Aorta (tissue), 5 donors: ENCODE data around the gene KRTAP6-2. TPM values are rescaled to one million over a fixed set of nuclear protein-coding genes. Genes with fewer than 3 reads are reported as not detected.

Experiments
- ATAC-seq: fragments of 200-7000 bp; cut with Tn5 transposase; one replicate; pipeline ENCODE4 v1.9.1; 2022; ENCODE audit warnings: moderate library complexity; ENCODE audit not compliant: low FRiP score
- DNase-seq, 2 donors: peaks; one replicate each; pipeline ENCODE4 v3.0.0-alpha.2; 2020
- H3K27ac ChIP-seq, 2 donors: one replicate each; pipeline ENCODE4 v1.5.1; 2013; ENCODE audit warnings: low read length in 2 of 2, mild to moderate bottlenecking in 2 of 2, moderate library complexity in 2 of 2, control low read depth in 1 of 2, inconsistent platforms in 1 of 2, low read depth in 1 of 2
- H3K27me3 ChIP-seq, 2 donors: one replicate each; pipeline ENCODE4 v1.6.1; 2013; ENCODE audit warnings: control low read depth in 1 of 2, low read length in 1 of 2, mild to moderate bottlenecking in 1 of 2, moderate library complexity in 1 of 2; ENCODE audit not compliant: insufficient read depth in 2 of 2, control insufficient read depth in 1 of 2
- H3K36me3 ChIP-seq, 2 donors: one replicate each; pipeline ENCODE4 v1.6.1; 2013; ENCODE audit warnings: control low read depth in 1 of 2, low read length in 1 of 2, mild to moderate bottlenecking in 1 of 2; ENCODE audit not compliant: insufficient read depth in 2 of 2, control insufficient read depth in 1 of 2
- H3K4me1 ChIP-seq, 2 donors: one replicate each; pipeline ENCODE4 v1.6.1; 2013; ENCODE audit warnings: low read length in 2 of 2, control low read depth in 1 of 2, mild to moderate bottlenecking in 1 of 2, moderate library complexity in 1 of 2; ENCODE audit not compliant: insufficient read depth in 2 of 2, control insufficient read depth in 1 of 2
- H3K4me3 ChIP-seq, 2 donors: one replicate each; pipeline ENCODE4 v1.5.1; 2013; ENCODE audit warnings: low read length in 2 of 2, control low read depth in 1 of 2, mild to moderate bottlenecking in 1 of 2
- H3K9me3 ChIP-seq: one replicate; pipeline ENCODE4 v1.6.1; 2013; ENCODE audit warnings: mild to moderate bottlenecking, low read length; ENCODE audit not compliant: control insufficient read depth
- WGBS, 2 donors: extraction: QIAGEN DNeasy Blood & Tissue Kit; methylation state at CpG; one replicate each; pipeline ENCODE4 v1.1.7; 2013; 5-methylcytosine and 5-hydroxymethylcytosine counted together
- intact Hi-C, 2 donors: fragments of 100-400 bp; cut with DNase I; formaldehyde crosslinking; loops; one replicate each; pipeline versions ENCODE4 v1.14.2 to v1.15.0; 2022
- long read RNA-seq, 2 donors: library from polyadenylated mRNA; unstranded; transcript quantifications; one replicate each; pipeline ENCODE4 v2.0.0, GENCODE V29; 2020 to 2021
- polyA plus RNA-seq, 2 donors: library from polyadenylated mRNA; stranded (reverse); fragments of 200-250 nt; gene quantifications; one replicate each; pipeline ENCODE4 v1.2.3, GENCODE V29; 2013
- total RNA-seq, 2 donors: library from RNA; stranded (reverse); fragmentation: NEBNext Ultra II Directional; extraction: Animal tissue kit (Norgen Biotek cat#: 25700); gene quantifications; one replicate each; pipeline ENCODE4 v1.2.1, GENCODE V29; 2021
- donor health status: healthy with polysubstance abuse.
- donor health status: Bipolar disorder and iron deficiency.
- donor health status: DM: no; HTN: no; CAD: no.
- donor health status: DM: no; HTN: no; CAD: no.
- donor health status: DM: yes; HTN: yes; CAD: no.

The KRTAP6-2 gene
- total RNA-seq = not detected
- polyA plus RNA-seq = not detected
- long read RNA-seq, donor 1 = 0 reads
- long read RNA-seq, donor 2 = 0 reads

GRCh38 chr21:30598802-30599201, at the start of gene KRTAP6-2:
Gene KRTAP6-2, minus strand, starts transcription at chr21:30598902. Its CDS starts 28 bp downstream, at chr21:30598874.
- Histone ChIP-seq H3K4me3 (no peak within 1 kb of the TSS), H3K27me3 (no peaks in the 10 kb centered on the region), H3K36me3 (no peaks in the 10 kb centered on the region), H3K4me1 (no peaks in the 10 kb centered on the region), H3K9me3 (no peaks in the 10 kb centered on the region), H3K27ac (no peak within 1 kb of the TSS)
- no peak for DNase-seq
- WGBS, 2 donors = 97 to 98% methylated on average over 6 of the region's 6 CpGs
- ATAC-seq = no peak
- intact Hi-C loops = no loop called here

DNA sequence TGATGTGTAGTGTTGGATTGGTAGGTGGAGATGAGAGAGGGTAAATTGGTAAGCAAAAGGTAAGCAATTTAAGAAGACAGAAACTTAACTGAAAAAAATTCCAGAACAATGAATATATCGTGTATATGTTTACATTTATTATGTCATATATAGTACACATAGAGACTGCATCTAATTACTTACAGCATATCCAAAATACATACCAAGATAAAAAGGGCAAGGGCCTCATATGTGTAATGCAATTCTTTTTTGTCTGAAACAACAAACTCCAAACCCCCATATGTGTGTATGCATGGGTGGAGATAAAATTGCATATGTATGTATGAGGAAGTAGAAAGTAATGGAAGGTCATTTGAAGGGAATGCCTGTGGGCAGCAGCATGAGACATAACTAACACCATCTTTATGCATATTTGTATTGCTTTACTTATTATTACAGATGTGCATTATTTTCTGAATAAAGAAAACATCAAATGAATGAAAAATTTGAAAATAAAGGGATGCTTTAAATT, 48.3 kb upstream of the KRTAP6-2 start:
- H3K27me3 ChIP-seq = no peaks in the 10 kb centered on the region
- H3K4me1 ChIP-seq = no peaks in the 10 kb centered on the region
- H3K9me3 ChIP-seq = no peaks in the 10 kb centered on the region
- H3K4me3 ChIP-seq = no peak overlapping the region
- 80 to 87% methylated on average over 1 of the region's 1 CpG for WGBS, 2 donors
- H3K27ac ChIP-seq = no peak overlapping the region
- H3K36me3 ChIP-seq = no peaks in the 10 kb centered on the region
- ATAC-seq (no peak), DNase-seq (no peak)
- intact Hi-C loops = no loop called here

DNA sequence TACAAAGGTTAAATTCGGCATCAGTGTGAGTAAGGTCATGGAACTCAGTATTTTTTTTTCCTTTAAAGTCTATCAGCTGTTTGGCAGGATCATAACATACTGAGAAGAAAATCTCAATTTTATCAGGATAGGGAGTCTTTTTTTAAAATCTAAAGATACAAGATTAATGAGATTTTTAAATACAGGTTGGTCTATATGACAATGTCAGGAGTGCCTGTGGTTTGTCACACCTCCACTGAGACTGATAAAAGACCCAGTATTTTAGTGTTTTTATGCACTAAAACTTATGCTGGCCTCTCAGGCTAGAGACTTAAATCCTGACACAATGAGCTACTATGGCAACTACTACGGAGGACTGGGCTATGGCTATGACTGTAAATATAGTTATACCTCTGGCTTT, 43.9 kb upstream of the KRTAP6-2 start, which contains the start of gene KRTAP20-3:
Gene KRTAP20-3 (plus strand): TSS at position 301 of the 400 bp plus-strand sequence.
- Histone ChIP-seq H3K9me3 (no peaks in the 10 kb centered on the region), H3K27ac (no peak within 1 kb of the TSS), H3K36me3 (no peaks in the 10 kb centered on the region), H3K4me3 (no peak within 1 kb of the TSS), H3K27me3 (no peaks in the 10 kb centered on the region), H3K4me1 (no peaks in the 10 kb centered on the region)
- ATAC-seq = no peak
- DNase-seq = no peak
- intact Hi-C loops = no loop called here
- 70 to 73% methylated on average over 2 of the region's 2 CpGs for WGBS, 2 donors

GRCh38 chr21:30638686-30639085, 40.0 kb upstream of the KRTAP6-2 start:
- no peak for DNase-seq
- Histone ChIP-seq H3K9me3 (no peaks in the 10 kb centered on the region), H3K4me1 (no peaks in the 10 kb centered on the region), H3K4me3 (no peak overlapping the region), H3K27ac (no peak overlapping the region), H3K36me3 (no peaks in the 10 kb centered on the region), H3K27me3 (no peaks in the 10 kb centered on the region)
- WGBS, 2 donors = 79 to 82% methylated on average over 3 of the region's 3 CpGs
- intact Hi-C loops = no loop called here
- no peak for ATAC-seq

GRCh38 chr21:30634906-30635305, 36.2 kb upstream of the KRTAP6-2 start, which contains the start of gene KRTAP20-2:
Gene KRTAP20-2, plus strand, starts transcription at chr21:30635206. Its CDS starts 58 bp downstream, at chr21:30635264.
- intact Hi-C loops = no loop called here
- 92 to 94% methylated on average over 1 of the region's 1 CpG for WGBS, 2 donors
- no peak for ATAC-seq
- Histone ChIP-seq H3K4me1 (no peaks in the 10 kb centered on the region), H3K27ac (no peak within 1 kb of the TSS), H3K4me3 (no peak within 1 kb of the TSS), H3K27me3 (no peaks in the 10 kb centered on the region), H3K36me3 (no peaks in the 10 kb centered on the region), H3K9me3 (no peaks in the 10 kb centered on the region)
- DNase-seq = no peak

GRCh38 chr21:30629200-30629599, 30.5 kb upstream of the KRTAP6-2 start:
- Histone ChIP-seq H3K9me3 (no peaks in the 10 kb centered on the region), H3K4me3 (no peak overlapping the region), H3K36me3 (no peaks in the 10 kb centered on the region), H3K27ac (no peak overlapping the region), H3K27me3 (no peaks in the 10 kb centered on the region), H3K4me1 (no peaks in the 10 kb centered on the region)
- intact Hi-C loops = no loop called here
- WGBS, 2 donors = 10 to 13% methylated on average over 1 of the region's 1 CpG
- DNase-seq = no peak
- no peak for ATAC-seq

GRCh38 chr21:30628109-30628508, 29.4 kb upstream of the KRTAP6-2 start:
- 78 to 90% methylated on average over 4 of the region's 4 CpGs for WGBS, 2 donors
- Histone ChIP-seq H3K36me3 (no peaks in the 10 kb centered on the region), H3K27ac (no peak overlapping the region), H3K27me3 (no peaks in the 10 kb centered on the region), H3K4me1 (no peaks in the 10 kb centered on the region), H3K9me3 (peaks cover 2% of the 10 kb centered on the region), H3K4me3 (no peak overlapping the region)
- ATAC-seq (no peak), DNase-seq (no peak)
- intact Hi-C loops = no loop called here

DNA sequence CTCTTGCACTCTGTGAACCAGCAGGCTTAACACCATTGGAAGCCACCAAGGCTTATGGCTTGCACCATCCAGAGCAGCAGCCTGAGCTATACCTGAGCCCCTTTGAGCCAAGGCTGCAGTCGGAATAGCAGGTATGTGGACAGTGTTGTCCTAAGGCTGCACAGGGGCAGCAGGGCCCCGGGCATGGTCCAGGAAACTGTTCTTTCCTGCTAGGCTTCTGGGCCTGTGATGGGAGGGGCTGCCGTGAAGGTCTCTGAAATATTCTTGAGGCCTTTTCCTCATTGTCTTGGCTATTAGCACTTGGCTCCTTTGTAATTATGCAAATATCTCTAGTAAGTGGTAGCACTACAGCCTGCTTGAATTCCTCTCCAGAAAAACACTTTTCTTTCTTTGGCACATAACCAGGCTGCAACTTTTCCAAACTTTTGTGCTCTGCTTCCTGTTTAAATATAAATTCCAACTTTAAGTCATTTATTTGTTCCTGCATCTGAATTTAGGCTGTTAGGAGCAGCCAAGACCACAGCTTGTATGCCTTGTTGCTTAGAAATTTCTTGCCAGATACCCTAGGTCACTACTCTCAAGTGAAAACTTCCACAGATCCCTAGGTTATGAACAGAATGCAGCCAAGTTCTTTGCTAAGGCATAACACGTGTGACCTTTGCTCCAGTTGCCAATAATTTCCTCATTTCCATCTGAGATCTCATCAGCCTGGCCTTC, 26.9 kb upstream of the KRTAP6-2 start:
- WGBS, 2 donors = 83 to 86% methylated on average over 4 of the region's 4 CpGs
- intact Hi-C loops = no loop called here
- ATAC-seq (no peak), DNase-seq (no peak)
- Histone ChIP-seq H3K27ac (no peak overlapping the region), H3K4me3 (no peak overlapping the region), H3K27me3 (no peaks in the 10 kb centered on the region), H3K36me3 (no peaks in the 10 kb centered on the region), H3K9me3 (peaks cover 2% of the 10 kb centered on the region), H3K4me1 (no peaks in the 10 kb centered on the region)

- intact Hi-C loops = no loop called here
- no peaks in the 10 kb centered on the region for H3K4me1 ChIP-seq
- no peak overlapping the region for H3K27ac ChIP-seq
- ATAC-seq = no peak
- 93 to 94% methylated on average over 3 of the region's 3 CpGs for WGBS, 2 donors
- peaks cover 2% of the 10 kb centered on the region for H3K9me3 ChIP-seq
- no peak overlapping the region for H3K4me3 ChIP-seq
- no peak for DNase-seq
- no peaks in the 10 kb centered on the region for H3K36me3 ChIP-seq
- no peaks in the 10 kb centered on the region for H3K27me3 ChIP-seq
These were observed 24.7 kb upstream of the KRTAP6-2 start for GRCh38 chr21:30623362-30623761.
